ENCODE results near the gene MPC2.

DNA sequence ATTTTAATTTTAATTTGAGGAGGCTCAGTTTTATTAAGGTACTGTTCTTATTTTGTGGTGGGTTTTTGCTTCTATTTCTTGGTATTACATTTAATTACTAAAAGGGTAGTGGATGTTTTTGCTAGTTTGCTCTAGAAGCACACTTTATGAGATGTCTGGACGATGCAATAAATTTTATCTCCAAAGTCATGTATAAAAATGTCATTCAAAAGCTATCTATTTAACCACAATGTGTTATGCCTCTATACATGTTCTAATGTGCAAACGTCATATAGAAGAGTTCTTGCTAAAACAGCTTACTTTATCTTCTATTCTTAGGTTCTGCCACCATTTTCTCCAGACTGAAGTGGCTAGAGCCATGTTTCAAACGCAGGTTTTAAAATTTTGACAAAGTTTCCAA is 12.9 kb upstream of the MPC2 start:
- TF ChIP-seq, protein P1, sequence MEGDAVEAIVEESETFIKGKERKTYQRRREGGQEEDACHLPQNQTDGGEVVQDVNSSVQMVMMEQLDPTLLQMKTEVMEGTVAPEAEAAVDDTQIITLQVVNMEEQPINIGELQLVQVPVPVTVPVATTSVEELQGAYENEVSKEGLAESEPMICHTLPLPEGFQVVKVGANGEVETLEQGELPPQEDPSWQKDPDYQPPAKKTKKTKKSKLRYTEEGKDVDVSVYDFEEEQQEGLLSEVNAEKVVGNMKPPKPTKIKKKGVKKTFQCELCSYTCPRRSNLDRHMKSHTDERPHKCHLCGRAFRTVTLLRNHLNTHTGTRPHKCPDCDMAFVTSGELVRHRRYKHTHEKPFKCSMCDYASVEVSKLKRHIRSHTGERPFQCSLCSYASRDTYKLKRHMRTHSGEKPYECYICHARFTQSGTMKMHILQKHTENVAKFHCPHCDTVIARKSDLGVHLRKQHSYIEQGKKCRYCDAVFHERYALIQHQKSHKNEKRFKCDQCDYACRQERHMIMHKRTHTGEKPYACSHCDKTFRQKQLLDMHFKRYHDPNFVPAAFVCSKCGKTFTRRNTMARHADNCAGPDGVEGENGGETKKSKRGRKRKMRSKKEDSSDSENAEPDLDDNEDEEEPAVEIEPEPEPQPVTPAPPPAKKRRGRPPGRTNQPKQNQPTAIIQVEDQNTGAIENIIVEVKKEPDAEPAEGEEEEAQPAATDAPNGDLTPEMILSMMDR (optimal IDR thresholded peaks at IDR 0.05 in 1 of 3, IDR thresholded peaks at IDR 0.05 in 1 of 3, conservative IDR thresholded peaks at IDR 0.05 in 1 of 3; ENCODE audit: extremely low read depth in 1 of 3, insufficient read depth in 2 of 3, low read length in 3 of 3), result no peak
- TF ChIP-seq EZH2 (IDR thresholded peaks at IDR 0.05; ENCODE audit: low read length), result no peak
